ENCODE measurements around the gene TLE7. TPM values are rescaled to one million over a fixed set of nuclear protein-coding genes. Genes with fewer than 3 reads are reported as not detected.

Gene TLE7
- total and polyA plus RNA-seq, 2 experiments from 2014 or later: 0.44 to 2.5 TPM

DNA sequence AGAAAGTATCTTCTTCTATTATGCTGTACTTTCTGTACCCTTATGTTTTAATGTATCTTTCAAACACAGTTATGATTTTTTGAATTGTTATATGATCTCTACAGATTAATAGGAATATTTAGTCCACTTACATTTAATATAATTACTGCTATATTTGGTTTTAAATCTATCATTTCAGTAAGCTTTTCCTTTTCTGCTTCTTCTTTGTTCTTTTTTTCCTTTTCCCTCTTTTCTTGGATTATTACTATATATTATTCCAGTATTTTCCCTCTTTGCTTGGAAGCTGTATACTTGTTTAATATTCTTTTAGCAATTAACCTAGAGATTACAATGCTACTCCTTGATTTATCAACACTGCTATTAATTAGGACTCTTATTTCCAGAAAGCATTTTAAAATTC, 13.5 kb downstream of the TLE7 start:
- no peaks in the 10 kb centered on the region for H3K79me2 ChIP-seq (replicated peaks; ENCODE audit: insufficient read depth)
- H3K27me3 Mint-ChIP-seq (ENCODE audit: insufficient read depth, low read depth, poor library complexity): peaks cover 25% of the 10 kb centered on the region
- no peaks in the 10 kb centered on the region for H4K20me1 ChIP-seq (replicated peaks; ENCODE audit: insufficient read depth)
- peaks cover 12% of the 10 kb centered on the region; the same call in 1 of the 2 replicates for H3K4me1 ChIP-seq (ENCODE audit: insufficient read depth)
- no peak for ATAC-seq
- H3K4me3 ChIP-seq: no peak overlapping the region
- peaks cover 7% of the 10 kb centered on the region; the same call in 2 of the 3 replicates for H3K4me1 Mint-ChIP-seq
- H2AFZ ChIP-seq: no peak overlapping the region
- DNase-seq (ENCODE audit: low spot score): no peak
- H3F3A ChIP-seq (replicated peaks; ENCODE audit: low read depth): peaks cover 6% of the 10 kb centered on the region
- peaks cover 3% of the 10 kb centered on the region; the same call in 2 of the 3 replicates for H3K9me3 Mint-ChIP-seq
- H3K27me3 ChIP-seq (ENCODE audit: insufficient read depth): peaks cover 10% of the 10 kb centered on the region; the same call in 1 of the 2 replicates
- no peak overlapping the region for H3K4me3 Mint-ChIP-seq
- H3K27ac ChIP-seq (ENCODE audit: low read depth): no peak overlapping the region
- peaks cover 3% of the 10 kb centered on the region; the same call in 1 of the 3 replicates for H3K36me3 Mint-ChIP-seq (ENCODE audit: low read depth)
- H3K27ac Mint-ChIP-seq: no peak overlapping the region
- no peaks in the 10 kb centered on the region for H3K36me3 ChIP-seq (ENCODE audit: insufficient read depth)
- no peaks in the 10 kb centered on the region for H3K9me2 ChIP-seq (ENCODE audit: insufficient read depth)
- no peak overlapping the region for H3K4me2 ChIP-seq
- TF ChIP-seq, protein P1, sequence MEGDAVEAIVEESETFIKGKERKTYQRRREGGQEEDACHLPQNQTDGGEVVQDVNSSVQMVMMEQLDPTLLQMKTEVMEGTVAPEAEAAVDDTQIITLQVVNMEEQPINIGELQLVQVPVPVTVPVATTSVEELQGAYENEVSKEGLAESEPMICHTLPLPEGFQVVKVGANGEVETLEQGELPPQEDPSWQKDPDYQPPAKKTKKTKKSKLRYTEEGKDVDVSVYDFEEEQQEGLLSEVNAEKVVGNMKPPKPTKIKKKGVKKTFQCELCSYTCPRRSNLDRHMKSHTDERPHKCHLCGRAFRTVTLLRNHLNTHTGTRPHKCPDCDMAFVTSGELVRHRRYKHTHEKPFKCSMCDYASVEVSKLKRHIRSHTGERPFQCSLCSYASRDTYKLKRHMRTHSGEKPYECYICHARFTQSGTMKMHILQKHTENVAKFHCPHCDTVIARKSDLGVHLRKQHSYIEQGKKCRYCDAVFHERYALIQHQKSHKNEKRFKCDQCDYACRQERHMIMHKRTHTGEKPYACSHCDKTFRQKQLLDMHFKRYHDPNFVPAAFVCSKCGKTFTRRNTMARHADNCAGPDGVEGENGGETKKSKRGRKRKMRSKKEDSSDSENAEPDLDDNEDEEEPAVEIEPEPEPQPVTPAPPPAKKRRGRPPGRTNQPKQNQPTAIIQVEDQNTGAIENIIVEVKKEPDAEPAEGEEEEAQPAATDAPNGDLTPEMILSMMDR (conservative IDR thresholded peaks at IDR 0.05; ENCODE audit: low read depth in 2 of 2): no peak
- TF ChIP-seq NANOG (IDR thresholded peaks at IDR 0.05; ENCODE audit: borderline replicate concordance) (no peak), POLR2AphosphoS5 (IDR thresholded peaks at IDR 0.05; ENCODE audit: low read depth) (no peak), JUNB (IDR thresholded peaks at IDR 0.05; ENCODE audit: unreplicated experiment) (no peak), ZNF331 (CRISPR knock-in tag; IDR thresholded peaks at IDR 0.05; ENCODE audit: low read depth) (no peak), EZH2 (IDR thresholded peaks at IDR 0.05; ENCODE audit: low read depth, unreplicated experiment) (no peak), CREB1 (CRISPR knock-in tag; IDR thresholded peaks at IDR 0.05; ENCODE audit: low read depth) (no peak), ZNF114 (CRISPR knock-in tag; IDR thresholded peaks at IDR 0.05) (no peak), EZH2phosphoT487 (IDR thresholded peaks at IDR 0.05; ENCODE audit: unreplicated experiment) (no peak), STAT1 (IDR thresholded peaks at IDR 0.05; ENCODE audit: unreplicated experiment) (no peak)
- TF ChIP-seq, protein P2, sequence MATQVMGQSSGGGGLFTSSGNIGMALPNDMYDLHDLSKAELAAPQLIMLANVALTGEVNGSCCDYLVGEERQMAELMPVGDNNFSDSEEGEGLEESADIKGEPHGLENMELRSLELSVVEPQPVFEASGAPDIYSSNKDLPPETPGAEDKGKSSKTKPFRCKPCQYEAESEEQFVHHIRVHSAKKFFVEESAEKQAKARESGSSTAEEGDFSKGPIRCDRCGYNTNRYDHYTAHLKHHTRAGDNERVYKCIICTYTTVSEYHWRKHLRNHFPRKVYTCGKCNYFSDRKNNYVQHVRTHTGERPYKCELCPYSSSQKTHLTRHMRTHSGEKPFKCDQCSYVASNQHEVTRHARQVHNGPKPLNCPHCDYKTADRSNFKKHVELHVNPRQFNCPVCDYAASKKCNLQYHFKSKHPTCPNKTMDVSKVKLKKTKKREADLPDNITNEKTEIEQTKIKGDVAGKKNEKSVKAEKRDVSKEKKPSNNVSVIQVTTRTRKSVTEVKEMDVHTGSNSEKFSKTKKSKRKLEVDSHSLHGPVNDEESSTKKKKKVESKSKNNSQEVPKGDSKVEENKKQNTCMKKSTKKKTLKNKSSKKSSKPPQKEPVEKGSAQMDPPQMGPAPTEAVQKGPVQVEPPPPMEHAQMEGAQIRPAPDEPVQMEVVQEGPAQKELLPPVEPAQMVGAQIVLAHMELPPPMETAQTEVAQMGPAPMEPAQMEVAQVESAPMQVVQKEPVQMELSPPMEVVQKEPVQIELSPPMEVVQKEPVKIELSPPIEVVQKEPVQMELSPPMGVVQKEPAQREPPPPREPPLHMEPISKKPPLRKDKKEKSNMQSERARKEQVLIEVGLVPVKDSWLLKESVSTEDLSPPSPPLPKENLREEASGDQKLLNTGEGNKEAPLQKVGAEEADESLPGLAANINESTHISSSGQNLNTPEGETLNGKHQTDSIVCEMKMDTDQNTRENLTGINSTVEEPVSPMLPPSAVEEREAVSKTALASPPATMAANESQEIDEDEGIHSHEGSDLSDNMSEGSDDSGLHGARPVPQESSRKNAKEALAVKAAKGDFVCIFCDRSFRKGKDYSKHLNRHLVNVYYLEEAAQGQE (IDR thresholded peaks at IDR 0.05; ENCODE audit: unreplicated experiment): no peak
- TF ChIP-seq, protein P3, sequence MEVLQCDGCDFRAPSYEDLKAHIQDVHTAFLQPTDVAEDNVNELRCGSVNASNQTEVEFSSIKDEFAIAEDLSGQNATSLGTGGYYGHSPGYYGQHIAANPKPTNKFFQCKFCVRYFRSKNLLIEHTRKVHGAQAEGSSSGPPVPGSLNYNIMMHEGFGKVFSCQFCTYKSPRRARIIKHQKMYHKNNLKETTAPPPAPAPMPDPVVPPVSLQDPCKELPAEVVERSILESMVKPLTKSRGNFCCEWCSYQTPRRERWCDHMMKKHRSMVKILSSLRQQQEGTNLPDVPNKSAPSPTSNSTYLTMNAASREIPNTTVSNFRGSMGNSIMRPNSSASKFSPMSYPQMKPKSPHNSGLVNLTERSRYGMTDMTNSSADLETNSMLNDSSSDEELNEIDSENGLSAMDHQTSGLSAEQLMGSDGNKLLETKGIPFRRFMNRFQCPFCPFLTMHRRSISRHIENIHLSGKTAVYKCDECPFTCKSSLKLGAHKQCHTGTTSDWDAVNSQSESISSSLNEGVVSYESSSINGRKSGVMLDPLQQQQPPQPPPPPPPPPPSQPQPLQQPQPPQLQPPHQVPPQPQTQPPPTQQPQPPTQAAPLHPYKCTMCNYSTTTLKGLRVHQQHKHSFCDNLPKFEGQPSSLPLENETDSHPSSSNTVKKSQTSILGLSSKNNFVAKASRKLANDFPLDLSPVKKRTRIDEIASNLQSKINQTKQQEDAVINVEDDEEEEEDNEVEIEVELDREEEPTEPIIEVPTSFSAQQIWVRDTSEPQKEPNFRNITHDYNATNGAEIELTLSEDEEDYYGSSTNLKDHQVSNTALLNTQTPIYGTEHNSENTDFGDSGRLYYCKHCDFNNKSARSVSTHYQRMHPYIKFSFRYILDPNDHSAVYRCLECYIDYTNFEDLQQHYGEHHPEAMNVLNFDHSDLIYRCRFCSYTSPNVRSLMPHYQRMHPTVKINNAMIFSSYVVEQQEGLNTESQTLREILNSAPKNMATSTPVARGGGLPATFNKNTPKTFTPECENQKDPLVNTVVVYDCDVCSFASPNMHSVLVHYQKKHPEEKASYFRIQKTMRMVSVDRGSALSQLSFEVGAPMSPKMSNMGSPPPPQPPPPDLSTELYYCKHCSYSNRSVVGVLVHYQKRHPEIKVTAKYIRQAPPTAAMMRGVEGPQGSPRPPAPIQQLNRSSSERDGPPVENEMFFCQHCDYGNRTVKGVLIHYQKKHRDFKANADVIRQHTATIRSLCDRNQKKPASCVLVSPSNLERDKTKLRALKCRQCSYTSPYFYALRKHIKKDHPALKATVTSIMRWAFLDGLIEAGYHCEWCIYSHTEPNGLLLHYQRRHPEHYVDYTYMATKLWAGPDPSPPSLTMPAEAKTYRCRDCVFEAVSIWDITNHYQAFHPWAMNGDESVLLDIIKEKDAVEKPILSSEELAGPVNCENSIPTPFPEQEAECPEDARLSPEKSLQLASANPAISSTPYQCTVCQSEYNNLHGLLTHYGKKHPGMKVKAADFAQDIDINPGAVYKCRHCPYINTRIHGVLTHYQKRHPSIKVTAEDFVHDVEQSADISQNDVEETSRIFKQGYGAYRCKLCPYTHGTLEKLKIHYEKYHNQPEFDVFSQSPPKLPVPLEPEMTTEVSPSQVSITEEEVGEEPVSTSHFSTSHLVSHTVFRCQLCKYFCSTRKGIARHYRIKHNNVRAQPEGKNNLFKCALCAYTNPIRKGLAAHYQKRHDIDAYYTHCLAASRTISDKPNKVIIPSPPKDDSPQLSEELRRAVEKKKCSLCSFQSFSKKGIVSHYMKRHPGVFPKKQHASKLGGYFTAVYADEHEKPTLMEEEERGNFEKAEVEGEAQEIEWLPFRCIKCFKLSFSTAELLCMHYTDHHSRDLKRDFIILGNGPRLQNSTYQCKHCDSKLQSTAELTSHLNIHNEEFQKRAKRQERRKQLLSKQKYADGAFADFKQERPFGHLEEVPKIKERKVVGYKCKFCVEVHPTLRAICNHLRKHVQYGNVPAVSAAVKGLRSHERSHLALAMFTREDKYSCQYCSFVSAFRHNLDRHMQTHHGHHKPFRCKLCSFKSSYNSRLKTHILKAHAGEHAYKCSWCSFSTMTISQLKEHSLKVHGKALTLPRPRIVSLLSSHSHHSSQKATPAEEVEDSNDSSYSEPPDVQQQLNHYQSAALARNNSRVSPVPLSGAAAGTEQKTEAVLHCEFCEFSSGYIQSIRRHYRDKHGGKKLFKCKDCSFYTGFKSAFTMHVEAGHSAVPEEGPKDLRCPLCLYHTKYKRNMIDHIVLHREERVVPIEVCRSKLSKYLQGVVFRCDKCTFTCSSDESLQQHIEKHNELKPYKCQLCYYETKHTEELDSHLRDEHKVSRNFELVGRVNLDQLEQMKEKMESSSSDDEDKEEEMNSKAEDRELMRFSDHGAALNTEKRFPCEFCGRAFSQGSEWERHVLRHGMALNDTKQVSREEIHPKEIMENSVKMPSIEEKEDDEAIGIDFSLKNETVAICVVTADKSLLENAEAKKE (CRISPR knock-in tag; IDR thresholded peaks at IDR 0.05): no peak
- TF ChIP-seq, protein P4, sequence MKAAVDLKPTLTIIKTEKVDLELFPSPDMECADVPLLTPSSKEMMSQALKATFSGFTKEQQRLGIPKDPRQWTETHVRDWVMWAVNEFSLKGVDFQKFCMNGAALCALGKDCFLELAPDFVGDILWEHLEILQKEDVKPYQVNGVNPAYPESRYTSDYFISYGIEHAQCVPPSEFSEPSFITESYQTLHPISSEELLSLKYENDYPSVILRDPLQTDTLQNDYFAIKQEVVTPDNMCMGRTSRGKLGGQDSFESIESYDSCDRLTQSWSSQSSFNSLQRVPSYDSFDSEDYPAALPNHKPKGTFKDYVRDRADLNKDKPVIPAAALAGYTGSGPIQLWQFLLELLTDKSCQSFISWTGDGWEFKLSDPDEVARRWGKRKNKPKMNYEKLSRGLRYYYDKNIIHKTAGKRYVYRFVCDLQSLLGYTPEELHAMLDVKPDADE (IDR thresholded peaks at IDR 0.05): no peak

Data from GM23338 (cell line).